ENCODE results near the gene TRIM74. TPM values are rescaled to one million over a fixed set of nuclear protein-coding genes. Genes with fewer than 3 reads are reported as not detected.
"Not testable (repeated sequence)": the region's sequence is repeated elsewhere in the genome, so short reads cannot be mapped to it uniquely, and the experiment has no call there.

Gene TRIM74
- total RNA-seq, 1 donor from 2014 or later: 0.36 TPM

DNA sequence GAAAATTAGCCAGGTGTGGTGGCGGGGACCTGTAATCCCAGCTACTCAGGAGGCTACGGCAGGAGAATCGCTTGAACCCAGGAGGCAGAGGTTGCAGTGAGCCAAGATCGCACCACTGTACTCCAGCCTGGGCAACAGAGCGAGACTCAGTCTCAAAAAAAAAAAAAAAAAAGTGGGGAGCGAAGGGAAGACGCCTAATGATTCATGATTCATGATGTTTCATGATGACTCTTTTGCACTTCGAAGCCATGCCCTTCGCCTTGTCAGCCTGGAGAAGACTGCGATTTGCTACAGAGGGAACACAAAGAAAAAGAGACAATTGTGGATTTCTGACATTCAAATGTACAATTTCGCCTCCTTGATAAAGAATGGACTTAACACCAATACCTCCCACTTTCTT lies 12.8 kb upstream of the TRIM74 start:
- H3K27me3 ChIP-seq; H3K36me3 Mint-ChIP-seq; H3K4me3 Mint-ChIP-seq; H3K4me1 ChIP-seq; H3K4me2 ChIP-seq; DNase-seq (ENCODE audit: low spot score); H3K36me3 ChIP-seq; H3K27me3 Mint-ChIP-seq (ENCODE audit: insufficient read depth, low read depth); H2AFZ ChIP-seq (replicated peaks); H3K9ac ChIP-seq; H3K4me1 Mint-ChIP-seq; H3K79me2 ChIP-seq (ENCODE audit: low read depth); H3K4me3 ChIP-seq; H3F3A ChIP-seq (ENCODE audit: low read depth); H3K9me3 Mint-ChIP-seq; H3K9me3 ChIP-seq (ENCODE audit: low read depth); H4K20me1 ChIP-seq (ENCODE audit: low read depth); H3K27ac Mint-ChIP-seq; H3K27ac ChIP-seq: not testable (repeated sequence)

GRCh38 chr7:72980382-72980781 lies 11.1 kb upstream of the TRIM74 start:
- not testable (repeated sequence) for H3K27me3 Mint-ChIP-seq (ENCODE audit: insufficient read depth, low read depth); H3K9me3 ChIP-seq (ENCODE audit: low read depth); DNase-seq (ENCODE audit: low spot score); H3F3A ChIP-seq (ENCODE audit: low read depth); H3K9ac ChIP-seq; H3K36me3 ChIP-seq; H3K4me3 ChIP-seq; H3K27me3 ChIP-seq; H2AFZ ChIP-seq (replicated peaks); H4K20me1 ChIP-seq (ENCODE audit: low read depth); H3K4me1 Mint-ChIP-seq; H3K4me1 ChIP-seq; H3K4me3 Mint-ChIP-seq; H3K9me3 Mint-ChIP-seq; H3K4me2 ChIP-seq; H3K27ac ChIP-seq; H3K79me2 ChIP-seq (ENCODE audit: low read depth); H3K36me3 Mint-ChIP-seq; H3K27ac Mint-ChIP-seq

DNA sequence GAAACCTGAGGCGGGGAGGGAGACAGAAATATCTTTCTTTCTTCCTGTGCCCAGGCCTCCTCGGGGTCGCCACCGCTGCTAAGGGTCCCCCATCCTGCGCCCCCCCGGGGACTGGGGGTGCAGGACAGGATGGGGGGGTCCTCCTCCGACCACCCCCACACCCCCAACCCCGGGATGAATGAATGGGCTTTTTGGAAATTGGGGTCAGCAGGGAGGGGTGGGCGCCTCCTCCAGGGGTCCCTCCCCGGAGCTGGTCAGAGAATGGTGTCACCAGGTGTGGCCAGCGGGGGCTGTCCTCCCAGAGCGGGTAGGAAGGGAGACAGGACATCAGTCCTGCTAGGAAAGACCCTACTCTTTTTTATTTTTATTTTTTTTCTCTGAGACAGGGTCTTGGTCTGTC lies 7.2 kb upstream of the TRIM74 start:
- H3K36me3 Mint-ChIP-seq; H3K4me3 ChIP-seq; H3F3A ChIP-seq (ENCODE audit: low read depth); H3K4me1 ChIP-seq; H3K27me3 Mint-ChIP-seq (ENCODE audit: insufficient read depth, low read depth); H2AFZ ChIP-seq (replicated peaks); H3K27ac Mint-ChIP-seq; H3K9ac ChIP-seq; H3K79me2 ChIP-seq (ENCODE audit: low read depth); H3K27ac ChIP-seq; H4K20me1 ChIP-seq (ENCODE audit: low read depth); H3K4me1 Mint-ChIP-seq; H3K4me2 ChIP-seq; H3K27me3 ChIP-seq; H3K36me3 ChIP-seq; H3K9me3 Mint-ChIP-seq; H3K9me3 ChIP-seq (ENCODE audit: low read depth); DNase-seq (ENCODE audit: low spot score); H3K4me3 Mint-ChIP-seq: not testable (repeated sequence)

DNA sequence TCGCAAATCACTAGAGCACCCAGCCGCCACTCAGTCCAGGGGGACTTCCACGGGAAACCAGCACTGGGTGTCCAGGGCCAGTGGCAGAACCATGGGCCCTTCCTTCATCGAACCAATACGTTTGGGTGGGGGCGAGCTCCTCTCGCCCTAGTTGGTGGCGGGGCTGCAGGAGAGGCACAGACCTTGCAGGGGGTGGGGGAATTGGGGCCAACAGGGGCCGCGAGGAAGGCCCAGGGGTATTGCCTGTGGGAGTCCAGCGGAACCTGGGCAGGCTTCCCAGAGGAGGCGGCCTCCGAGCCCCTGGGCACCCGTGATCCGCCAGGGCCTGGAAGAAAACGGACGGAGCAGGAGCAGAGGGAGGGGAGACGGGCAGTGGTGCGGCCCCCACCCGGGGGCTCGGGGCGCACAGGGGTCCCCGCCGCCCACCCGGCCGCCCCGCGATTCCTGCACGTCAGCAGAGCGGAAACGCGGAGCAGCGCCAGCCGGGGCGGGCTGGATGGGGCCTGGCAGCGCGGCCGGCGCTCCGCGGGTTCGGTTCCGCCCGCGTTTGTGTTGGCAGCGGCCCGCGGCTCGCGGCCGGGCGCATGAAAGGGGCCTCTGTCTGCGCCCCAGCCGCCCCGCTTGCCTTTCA lies 6.5 kb upstream of the TRIM74 start:
- H3K36me3 Mint-ChIP-seq; H3K4me1 ChIP-seq; H3K4me3 ChIP-seq; H3K9me3 Mint-ChIP-seq; H3K4me3 Mint-ChIP-seq; H3K9ac ChIP-seq; H3K9me3 ChIP-seq (ENCODE audit: low read depth); H3K79me2 ChIP-seq (ENCODE audit: low read depth); H4K20me1 ChIP-seq (ENCODE audit: low read depth); H3K27ac Mint-ChIP-seq; H3K4me1 Mint-ChIP-seq; H3K27me3 ChIP-seq; H2AFZ ChIP-seq (replicated peaks); H3K4me2 ChIP-seq; H3K27ac ChIP-seq; H3F3A ChIP-seq (ENCODE audit: low read depth); H3K27me3 Mint-ChIP-seq (ENCODE audit: insufficient read depth, low read depth); H3K36me3 ChIP-seq; DNase-seq (ENCODE audit: low spot score): not testable (repeated sequence)

DNA sequence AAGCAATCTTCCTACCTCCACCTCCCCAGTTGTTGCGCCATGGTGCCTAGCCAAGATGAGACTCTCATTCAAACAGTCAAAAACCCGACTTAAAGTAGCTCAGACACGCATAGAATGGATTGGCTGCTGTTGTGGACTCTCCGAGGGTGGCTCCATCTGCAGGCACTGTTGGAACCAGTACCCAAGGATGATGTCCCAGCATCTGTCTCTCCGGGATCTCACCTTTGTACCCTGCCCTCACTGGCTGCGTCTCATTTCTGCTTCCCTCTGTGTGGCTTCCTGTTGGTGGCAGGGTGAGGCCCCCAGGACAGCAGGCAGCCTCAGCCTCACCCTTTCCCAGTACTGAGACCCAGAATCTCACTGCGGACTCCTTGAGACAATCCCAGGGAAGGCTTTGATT lies 5.5 kb upstream of the TRIM74 start:
- H3F3A ChIP-seq (ENCODE audit: low read depth); H4K20me1 ChIP-seq (ENCODE audit: low read depth); H3K27ac ChIP-seq; H3K9me3 Mint-ChIP-seq; H3K4me3 ChIP-seq; H3K9me3 ChIP-seq (ENCODE audit: low read depth); H3K36me3 Mint-ChIP-seq; H3K27me3 ChIP-seq; H3K4me1 ChIP-seq; H3K4me1 Mint-ChIP-seq; H3K4me2 ChIP-seq; DNase-seq (ENCODE audit: low spot score); H3K4me3 Mint-ChIP-seq; H2AFZ ChIP-seq (replicated peaks); H3K27ac Mint-ChIP-seq; H3K79me2 ChIP-seq (ENCODE audit: low read depth); H3K9ac ChIP-seq; H3K27me3 Mint-ChIP-seq (ENCODE audit: insufficient read depth, low read depth); H3K36me3 ChIP-seq: not testable (repeated sequence)

DNA sequence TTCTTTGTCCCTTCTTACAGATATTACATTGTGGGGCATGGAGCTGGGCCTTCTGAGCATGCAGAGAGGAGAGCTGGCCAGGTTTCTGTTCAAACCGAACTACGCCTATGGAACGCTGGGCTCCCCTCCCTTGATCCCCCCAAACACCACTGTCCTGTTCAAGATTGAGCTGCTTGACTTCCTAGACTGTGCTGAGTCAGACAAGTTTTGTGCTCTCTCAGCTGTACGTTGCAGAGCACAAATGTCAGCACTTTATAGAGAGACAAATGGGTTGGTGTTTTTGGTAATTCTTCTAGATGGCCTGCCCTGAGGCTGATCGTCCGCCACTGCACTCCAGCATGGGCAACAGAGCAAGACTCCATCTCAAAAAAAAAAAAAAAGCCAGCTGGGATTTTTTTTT lies 2.2 kb upstream of the TRIM74 start:
- H3K9me3 ChIP-seq (ENCODE audit: low read depth); H4K20me1 ChIP-seq (ENCODE audit: low read depth); H3K9me3 Mint-ChIP-seq; H3K27me3 Mint-ChIP-seq (ENCODE audit: insufficient read depth, low read depth); DNase-seq (ENCODE audit: low spot score); H3F3A ChIP-seq (ENCODE audit: low read depth); H2AFZ ChIP-seq (replicated peaks); H3K4me1 ChIP-seq; H3K4me2 ChIP-seq; H3K27ac ChIP-seq; H3K36me3 Mint-ChIP-seq; H3K4me3 ChIP-seq; H3K9ac ChIP-seq; H3K4me1 Mint-ChIP-seq; H3K27me3 ChIP-seq; H3K79me2 ChIP-seq (ENCODE audit: low read depth); H3K36me3 ChIP-seq; H3K4me3 Mint-ChIP-seq; H3K27ac Mint-ChIP-seq: not testable (repeated sequence)

GRCh38 chr7:72969688-72970087 lies 422 bp upstream of the TRIM74 start:
- H3K27ac Mint-ChIP-seq; H3K4me3 ChIP-seq; H3K36me3 ChIP-seq; H4K20me1 ChIP-seq (ENCODE audit: low read depth); H3K4me3 Mint-ChIP-seq; H3K9ac ChIP-seq; H3K9me3 ChIP-seq (ENCODE audit: low read depth); H3K4me1 Mint-ChIP-seq; H3K4me1 ChIP-seq; H3F3A ChIP-seq (ENCODE audit: low read depth); H3K4me2 ChIP-seq; H3K36me3 Mint-ChIP-seq; H2AFZ ChIP-seq (replicated peaks); H3K79me2 ChIP-seq (ENCODE audit: low read depth); H3K9me3 Mint-ChIP-seq; H3K27me3 Mint-ChIP-seq (ENCODE audit: insufficient read depth, low read depth); H3K27me3 ChIP-seq; H3K27ac ChIP-seq; DNase-seq (ENCODE audit: low spot score): not testable (repeated sequence)

GRCh38 chr7:72966892-72967291 lies 2.4 kb downstream of the TRIM74 start:
- not testable (repeated sequence) for H3K4me2 ChIP-seq; H3F3A ChIP-seq (ENCODE audit: low read depth); H3K4me3 ChIP-seq; H3K27ac Mint-ChIP-seq; H3K9me3 Mint-ChIP-seq; H3K4me3 Mint-ChIP-seq; H4K20me1 ChIP-seq (ENCODE audit: low read depth); H3K4me1 ChIP-seq; H2AFZ ChIP-seq (replicated peaks); H3K36me3 ChIP-seq; H3K9ac ChIP-seq; H3K9me3 ChIP-seq (ENCODE audit: low read depth); H3K4me1 Mint-ChIP-seq; H3K36me3 Mint-ChIP-seq; H3K27ac ChIP-seq; H3K79me2 ChIP-seq (ENCODE audit: low read depth); H3K27me3 ChIP-seq; H3K27me3 Mint-ChIP-seq (ENCODE audit: insufficient read depth, low read depth)
- peak; percentile 1 for DNase-seq (ENCODE audit: low spot score)

All from neural progenitor cell (in vitro differentiated cells).